Hematopoietic multipotent progenitor cell treated with erythropoietin and hydrocortisone succinate and interleukin-3 and kit ligand, for 15 days (in vitro differentiated cells): Measurements from ENCODE around the gene PRAF2.

Experiments used
- DNase-seq: peaks from one replicate; pipeline ENCODE4 v3.0.0-alpha.2; 2015; ENCODE audit warnings: low spot score

The PRAF2 gene

DNA sequence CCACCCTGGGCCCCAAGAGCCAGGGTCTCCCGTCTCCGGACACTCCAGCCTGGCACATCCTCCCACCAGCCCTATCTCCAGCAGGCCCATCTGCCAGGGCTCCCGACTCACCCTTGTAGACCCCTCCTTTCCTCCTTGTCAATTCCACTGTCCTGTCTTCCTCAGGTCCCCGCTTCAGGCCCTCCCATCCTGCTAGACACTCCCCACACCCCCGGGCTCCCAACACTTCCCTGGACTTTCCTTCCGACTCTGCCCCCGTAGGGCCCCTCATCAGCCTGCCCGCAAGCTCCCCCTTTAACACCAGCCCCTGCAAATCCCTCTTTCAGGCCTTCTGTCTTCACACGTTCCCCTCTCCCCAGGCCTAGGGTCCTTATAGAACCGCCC is 1.1 kb downstream of the PRAF2 start:
- no peak for DNase-seq

DNA sequence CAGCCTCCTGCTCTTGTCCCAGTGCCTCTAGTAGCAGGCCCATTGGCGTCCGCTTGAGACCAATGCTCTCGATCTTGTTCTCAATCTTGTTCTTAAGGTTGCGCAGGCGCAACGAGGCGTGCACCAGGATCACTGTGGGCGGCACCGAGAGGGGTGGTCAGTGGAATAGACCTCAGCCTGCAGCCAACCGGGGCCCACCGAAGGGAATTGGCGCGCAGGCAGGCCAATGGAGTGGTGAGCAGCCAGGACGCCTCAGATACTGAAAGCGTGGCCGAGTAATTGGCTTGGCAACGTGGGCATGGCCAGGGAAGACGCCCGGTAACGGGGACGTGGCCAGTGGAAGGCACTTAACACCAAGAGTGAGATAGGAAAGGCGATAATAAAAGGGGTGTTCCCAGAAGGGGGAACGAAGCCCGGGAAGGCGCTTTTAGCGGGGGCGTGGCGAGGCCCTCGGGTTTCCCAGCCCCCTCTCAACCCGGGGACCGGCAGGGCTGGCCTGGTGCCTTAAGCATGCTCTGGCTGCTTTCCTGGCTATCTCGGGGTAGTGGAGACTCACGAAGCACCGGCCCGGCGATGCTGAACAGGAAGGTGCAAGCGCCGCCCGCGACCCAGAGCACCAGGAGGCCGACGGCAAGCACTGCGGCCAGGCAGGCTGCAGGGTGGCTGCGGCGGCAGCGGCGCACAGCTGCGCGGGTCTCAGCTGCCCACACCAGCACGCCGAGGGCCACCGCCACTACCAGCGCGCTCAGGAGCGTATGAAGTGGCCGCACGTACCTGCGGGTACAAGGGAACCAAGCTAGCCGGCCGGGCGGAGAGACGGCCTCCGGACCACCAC is 1.7 kb downstream of the PRAF2 start:
- DNase-seq = no peak

DNA sequence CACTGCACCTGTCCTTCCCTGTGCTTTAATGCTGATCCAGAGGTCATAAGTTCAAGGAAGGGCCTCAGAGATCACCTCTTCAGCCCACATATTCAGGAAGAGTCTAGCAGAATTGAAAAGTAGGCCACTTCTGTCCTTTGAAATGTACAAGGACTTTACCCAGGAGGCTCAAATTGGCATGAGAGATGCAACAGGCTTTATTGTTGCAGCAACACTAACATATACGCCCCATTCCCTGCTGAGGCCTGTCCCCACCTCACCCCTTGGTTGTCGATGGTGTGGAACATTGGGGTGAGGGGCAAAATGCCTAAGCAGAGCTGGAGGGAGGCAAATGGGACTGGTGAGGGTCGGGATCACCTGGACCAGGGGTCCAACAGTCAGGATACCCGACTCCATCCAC is 2.8 kb downstream of the PRAF2 start:
- no peak for DNase-seq

DNA sequence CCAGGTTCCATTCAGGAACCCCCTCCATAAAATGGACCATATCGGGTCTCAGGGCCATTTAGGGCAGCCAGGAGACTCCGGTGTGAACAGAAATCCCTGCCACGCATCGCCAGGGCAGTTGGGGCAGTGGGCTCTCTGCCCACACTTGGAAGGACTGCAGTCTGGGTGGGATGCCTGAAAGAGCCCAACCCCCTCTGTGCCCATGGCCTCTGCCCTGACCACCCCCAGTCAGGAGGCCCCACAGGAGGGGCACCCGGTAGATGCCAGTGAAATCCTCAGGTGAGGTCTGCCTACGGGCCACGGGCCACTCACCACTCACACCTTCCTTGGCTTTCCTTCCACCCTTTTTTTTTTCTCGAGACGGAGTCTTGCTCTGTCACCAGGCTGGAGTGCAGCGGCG is 4.8 kb downstream of the PRAF2 start:
- DNase-seq = no peak

DNA sequence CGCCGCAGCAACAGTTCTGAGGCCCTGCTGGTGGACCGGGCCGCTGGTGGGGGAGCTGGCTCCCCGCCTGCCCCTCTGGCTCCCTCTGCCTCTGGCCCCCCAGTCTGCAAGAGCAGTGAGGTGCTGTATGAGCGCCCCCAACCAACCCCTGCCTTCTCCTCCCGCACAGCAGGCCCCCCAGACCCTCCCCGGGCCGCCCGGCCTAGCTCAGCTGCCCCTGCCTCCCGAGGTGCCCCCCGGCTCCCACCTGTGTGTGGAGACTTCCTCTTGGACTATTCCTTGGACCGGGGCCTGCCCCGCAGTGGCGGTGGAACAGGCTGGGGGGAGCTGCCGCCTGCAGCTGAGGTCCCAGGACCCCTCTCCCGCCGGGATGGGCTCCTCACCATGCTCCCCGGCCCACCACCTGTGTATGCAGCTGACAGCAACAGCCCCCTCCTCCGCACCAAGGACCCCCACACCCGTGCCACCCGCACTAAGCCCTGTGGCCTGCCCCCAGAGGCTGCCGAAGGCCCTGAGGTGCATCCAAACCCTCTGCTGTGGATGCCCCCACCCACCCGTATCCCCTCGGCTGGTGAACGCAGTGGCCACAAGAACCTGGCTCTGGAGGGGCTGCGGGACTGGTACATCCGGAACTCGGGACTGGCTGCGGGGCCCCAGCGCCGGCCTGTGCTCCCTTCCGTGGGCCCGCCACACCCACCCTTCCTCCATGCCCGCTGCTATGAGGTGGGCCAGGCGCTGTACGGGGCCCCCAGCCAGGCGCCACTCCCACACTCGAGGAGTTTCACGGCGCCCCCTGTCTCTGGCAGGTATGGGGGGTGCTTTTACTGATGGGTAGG is 6.3 kb downstream of the PRAF2 start:
- no peak for DNase-seq

DNA sequence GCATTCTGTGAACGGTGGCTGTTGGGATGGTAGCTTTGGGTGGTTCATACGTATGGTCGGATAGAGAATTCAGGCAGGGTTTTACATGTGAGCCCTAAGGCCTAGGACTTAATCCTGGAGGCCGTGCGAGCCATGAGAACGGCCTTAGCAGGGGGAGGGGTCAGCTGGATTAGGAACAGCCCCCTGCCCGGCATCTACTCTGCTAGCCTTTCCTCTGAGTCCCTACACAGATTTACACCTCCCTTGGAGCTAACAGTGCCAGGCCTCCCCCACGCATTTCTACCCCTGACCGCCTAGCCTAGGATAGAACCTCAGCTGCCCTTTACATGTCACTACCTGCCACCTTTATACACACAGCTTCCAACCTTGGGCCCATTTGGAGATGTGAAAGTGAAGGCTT is 7.1 kb downstream of the PRAF2 start:
- DNase-seq = no peak

DNA sequence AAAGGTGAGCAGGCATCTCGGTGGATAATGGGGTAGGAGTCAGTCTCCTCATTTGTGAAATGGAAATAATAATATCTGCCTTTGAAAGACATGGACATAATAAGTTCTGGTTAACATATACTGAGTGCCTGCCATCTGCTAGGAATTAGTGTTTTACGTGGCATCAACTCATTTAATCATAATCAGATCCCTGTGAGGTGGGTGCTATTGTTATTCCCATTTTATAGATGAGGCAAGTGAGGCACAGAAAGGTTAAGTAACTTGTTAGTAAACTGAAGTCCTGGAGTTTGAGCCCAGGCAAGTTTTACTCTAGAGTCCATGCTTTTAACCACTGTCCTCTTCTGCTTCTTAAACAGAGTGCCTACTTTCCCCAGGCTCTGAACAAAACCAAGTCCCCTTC is 7.5 kb downstream of the PRAF2 start:
- DNase-seq = no peak

DNA sequence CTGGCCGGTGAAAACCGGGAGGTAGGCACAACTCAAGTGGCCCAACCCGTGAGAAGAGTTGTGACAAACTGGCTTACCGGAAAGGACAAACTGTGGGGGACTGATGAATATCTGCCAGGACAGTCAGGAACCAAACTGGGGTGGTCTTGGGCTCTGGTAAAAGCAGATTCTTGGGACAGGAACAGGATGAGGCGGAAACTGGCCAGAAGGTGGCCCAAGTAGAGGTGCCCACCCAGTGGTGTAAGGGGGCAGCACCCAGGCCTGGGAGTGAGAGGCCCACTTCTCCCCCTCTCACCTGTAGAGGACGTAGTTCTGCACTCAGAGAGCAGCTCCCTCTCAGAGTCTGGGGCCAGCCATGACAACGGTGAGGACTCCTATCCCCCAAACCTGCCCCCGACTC is 9.1 kb downstream of the PRAF2 start:
- DNase-seq = no peak

DNA sequence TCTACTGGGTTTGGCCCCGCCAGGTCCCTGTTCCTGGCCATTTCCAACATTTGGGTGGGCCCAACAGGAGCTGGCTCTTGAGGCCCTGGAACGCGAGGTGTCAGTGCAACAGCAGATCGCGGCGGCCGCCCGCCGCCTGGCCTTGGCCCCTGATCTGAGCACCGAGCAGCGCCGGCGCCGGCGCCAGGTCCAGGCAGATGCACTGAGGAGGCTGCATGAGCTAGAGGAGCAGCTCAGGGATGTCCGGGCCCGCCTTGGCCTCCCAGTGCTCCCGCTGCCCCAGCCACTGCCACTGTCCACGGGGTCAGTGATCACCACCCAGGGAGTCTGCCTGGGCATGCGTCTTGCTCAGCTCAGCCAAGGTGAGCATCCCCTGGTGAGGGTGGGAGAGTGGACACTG is 9.5 kb downstream of the PRAF2 start:
- DNase-seq = no peak

DNA sequence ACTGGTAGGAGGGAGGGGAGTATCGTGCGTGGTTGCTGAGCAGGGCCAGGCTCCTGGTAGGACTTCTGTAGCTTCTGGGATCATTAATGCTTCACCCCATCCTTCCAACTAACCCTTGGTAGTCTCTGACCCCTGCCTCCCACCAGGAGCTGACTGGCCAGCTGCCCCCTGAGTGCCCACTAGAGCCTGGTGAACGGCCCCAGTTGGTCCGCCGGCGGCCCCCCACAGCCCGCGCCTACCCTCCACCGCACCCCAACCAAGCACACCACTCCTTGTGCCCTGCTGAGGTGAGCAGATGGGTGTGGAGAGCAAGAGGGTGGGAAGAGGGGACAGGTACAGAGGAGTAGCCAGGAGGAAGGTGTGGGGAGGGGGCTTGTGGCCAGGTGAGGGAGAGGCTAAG is 10.1 kb downstream of the PRAF2 start:
- no peak for DNase-seq

DNA sequence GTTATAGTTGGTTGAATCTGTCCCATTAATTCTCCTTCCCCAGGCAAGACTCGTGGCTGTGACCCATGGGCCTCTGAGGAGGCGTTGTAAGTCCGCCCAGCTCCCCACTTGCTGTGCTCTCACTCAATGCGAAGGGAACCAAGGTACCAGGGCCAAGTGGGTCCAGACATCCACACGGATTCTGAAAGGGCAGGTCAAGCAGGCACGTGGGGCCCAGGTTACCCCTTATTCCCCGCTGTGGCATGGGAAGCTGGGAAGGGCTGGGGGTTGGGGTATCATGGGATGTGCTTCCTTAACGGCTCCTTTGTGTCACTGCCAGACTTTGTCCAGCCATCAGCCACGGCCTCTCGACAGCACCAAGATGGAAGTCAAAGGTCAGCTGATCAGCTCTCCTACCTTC is 11.9 kb downstream of the PRAF2 start:
- no peak for DNase-seq

DNA sequence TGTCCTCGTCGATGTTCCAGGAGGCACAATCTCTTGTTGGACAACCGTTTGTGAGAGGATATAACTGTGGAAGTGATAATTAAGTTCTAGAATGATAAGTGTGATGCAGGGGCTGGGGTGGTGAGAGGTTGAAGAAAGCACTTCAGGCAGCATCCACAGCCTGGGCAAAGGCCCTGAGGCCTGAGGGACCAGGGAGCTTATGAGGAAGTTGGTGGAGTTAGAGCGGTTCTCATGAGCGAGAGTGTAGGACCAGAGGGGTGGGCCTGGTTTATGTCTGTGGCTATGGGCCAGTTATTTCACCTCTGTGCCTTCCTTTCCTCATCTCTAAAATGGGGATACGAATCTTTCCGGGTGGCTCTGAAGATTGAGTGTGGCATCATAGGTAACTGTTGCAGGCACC is 12.3 kb downstream of the PRAF2 start:
- no peak for DNase-seq

DNA sequence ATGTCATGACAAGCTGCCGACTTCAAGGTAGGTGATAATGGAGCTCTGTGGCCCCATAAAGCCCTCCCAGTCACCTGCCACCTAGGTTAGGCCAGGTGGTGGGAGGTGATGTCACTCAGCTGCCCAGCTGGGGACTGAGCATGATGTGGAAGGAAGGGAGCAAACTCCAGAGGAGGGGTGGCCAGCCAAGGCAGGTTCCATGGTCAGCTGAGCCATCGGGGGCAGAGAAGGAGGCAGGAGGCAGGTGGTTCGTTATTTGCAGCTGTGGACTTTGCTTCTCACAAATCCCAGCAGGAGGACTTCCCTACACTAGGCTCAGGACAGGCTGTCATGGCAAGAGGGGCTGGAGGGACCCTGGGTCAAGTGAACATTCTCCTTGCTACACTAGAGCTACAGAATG is 12.9 kb downstream of the PRAF2 start:
- no peak for DNase-seq

DNA sequence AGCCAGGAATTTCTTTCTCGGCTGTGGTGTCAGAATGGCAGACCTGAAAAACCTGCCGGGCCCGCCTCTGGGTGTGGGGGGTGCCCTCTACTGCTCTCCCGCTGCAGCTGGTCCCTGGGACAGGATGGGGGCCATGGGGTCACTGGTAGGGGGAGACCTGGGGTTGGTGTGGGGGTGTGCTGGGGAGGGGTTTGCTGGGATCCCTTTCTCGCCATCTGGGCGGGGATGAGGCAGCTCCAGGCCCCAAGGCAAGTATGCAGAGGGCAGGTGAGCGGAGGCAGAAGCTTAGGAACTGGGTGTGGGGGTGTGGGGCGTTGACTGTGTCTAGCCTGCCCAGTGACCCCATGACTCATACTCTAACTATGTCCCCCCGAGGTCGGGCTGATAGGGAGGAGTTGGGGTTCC is 14.1 kb downstream of the PRAF2 start:
- no peak for DNase-seq

DNA sequence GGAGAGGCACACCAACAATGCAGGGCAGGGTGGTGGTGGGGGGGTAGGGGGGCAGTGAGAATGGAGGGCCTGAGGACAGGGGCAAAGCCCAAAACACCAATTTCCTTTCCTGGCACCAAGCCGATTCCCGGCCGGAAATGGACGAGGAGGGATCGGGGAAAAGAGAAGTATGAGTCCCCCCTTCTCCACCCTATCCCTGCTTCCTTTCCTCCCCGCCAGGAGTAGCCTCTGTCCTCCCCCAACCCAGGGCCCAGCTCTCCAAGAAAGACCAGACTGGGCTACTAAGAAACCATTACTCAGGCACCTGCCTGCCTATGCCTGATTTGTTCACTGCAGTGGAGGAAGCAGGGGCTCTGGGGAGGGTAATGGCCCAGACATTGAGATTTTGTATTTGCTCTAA is 14.6 kb downstream of the PRAF2 start:
- no peak for DNase-seq

DNA sequence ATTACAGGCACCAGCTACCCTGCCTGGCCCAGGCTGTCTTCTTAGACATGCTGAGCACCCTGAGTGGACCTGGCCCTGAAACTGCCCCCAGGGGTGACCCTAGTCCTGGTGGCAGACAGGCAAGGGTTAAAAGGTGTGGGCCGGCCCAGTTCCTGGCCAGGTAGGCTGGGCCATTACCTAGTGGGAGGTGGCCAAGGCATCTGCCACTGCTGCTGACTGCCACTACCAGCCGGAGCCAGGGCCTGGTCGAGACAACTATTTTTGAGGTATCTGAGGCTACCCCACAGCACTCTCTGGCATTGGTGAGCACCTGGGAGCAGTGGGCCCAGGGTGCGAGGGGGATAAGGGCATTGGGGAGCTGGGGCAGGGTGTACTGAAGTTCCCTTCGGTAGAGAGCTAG is 15.0 kb downstream of the PRAF2 start, which contains the start of gene CCDC120:
Gene CCDC120 (plus strand): TSS at position 206 of the 400 bp plus-strand sequence. CDS start 3,043 bp downstream, outside the sequence.
- DNase-seq = no peak

DNA sequence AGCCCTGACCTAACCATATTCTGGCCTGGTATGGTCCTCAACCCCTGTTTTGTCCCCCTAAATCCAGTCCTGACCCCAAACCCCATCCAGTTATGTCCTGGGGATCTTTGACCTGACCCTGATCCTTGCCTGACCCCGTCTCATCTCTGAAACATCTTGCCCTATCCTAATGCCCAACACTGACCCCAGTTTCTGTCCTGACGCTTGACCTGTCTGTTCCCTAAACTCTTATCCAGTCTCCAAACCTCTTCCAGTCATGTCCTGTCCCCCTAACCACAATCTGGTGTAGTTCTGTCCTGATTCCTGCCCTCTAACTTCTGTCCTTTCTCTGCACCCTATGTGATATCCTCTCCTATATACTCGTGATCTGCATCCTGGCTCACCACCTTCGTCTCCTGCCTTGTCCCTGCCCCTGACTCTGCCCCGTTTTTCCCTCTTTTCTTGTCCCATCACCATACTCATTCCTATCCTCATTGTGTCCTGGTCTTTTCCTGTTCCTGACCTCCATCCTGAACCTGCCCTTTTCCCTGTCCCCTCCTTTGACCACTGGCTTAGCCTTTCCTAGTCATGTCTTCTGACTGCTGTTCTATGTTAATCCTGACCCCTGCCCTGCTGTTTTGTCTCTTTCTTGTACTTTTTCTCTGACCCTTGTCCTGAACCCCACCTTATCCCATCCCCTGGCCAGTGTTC is 19.6 kb downstream of the PRAF2 start:
- DNase-seq = no peak

DNA sequence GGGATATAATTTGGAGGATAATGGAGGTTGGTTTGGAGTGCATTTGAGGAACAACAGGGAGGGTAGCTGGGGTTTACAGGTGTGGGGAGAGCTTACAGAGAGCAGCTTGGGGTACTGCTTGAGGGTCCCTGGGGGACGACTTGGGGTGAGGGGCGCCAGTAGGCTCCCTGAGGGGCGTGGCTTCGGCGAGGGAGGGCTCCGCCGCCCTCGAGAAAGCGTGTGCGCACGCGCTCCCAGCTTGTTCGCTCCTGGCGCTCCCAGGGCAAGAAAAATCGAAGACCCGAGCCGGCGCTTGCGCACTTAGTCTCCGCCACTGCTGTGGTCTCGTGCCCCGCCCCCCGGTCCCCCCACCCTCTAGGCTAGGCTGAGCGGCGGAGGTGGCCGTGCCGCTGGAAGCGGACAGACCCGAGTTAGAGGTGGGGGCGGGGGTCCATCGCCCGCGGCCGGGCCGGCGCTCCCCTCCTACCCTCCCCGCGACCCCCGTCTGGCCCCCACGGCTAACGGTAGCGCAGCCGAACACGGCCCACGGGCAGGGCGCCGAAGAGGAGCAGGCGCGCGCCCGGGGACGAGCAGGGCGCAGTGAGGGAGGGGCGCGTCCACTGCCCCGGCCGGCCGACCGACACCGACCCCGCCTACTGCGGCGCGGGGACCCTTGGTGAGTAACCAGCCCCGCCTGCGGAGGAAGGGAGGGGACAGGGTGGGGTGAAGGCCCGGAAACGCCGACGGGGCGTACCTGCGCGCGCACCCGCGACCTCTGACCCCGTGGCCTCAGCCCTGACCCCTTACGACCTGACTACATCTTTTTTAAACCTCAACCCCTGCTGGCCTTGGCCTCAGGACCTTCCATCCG is 20.4 kb downstream of the PRAF2 start:
- no peak for DNase-seq

DNA sequence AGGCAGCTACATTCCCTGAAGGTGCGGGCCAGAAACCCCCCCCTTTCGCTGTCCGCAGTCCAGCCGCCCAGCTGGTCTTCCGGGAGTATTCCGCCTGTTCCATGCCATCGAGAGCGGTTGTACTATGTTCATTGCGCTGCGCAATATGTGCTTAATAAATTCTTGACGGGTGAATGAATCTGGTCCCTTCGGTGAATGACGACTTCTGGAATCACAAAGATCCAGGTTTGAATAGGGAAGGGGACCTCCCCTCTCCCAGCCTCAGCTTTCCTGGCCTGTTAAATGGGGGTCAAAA is 29.9 kb downstream of the PRAF2 start:
- no peak for DNase-seq

DNA sequence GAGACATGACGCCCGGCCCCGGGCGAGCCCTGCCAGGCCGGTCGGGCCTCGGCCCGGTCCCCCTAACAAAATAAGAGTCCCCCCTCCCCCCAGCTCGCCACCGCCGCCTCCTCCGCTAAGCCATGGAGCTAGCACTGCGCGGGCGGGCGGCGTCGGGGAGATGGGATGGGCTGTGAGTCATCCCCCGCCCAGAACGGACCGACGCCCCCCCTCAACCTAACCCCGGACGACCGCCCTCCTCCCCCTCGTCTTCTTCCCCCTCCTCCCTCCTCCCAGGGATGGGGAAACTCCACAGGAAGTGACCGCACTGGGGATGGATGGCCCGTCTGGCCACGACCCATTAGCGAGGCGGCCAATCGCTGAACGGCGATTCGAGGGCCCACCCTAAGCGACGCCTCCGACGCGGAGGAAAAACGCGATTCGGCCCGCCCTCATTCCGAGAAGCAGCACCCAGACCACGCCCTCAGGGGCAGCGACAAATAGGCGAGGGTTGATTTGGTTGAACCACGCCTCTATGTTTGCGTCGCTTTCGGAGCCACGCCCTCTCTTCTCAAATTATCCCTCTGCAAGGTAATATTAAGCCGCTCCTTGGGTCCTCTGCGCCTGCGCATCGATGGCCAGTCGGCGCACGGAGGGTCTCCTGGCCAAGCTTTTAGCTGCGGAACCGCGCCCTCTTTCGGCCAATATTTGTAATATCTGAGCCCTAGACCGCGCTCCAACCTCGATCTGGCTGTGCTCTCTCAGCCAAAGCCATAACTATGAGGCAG is 30.4 kb downstream of the PRAF2 start, which contains the start of gene TFE3:
Gene TFE3 (minus strand): TSS at position 138 of the 767 bp plus-strand sequence. CDS start 131 bp downstream, at position 7.
- DNase-seq = peak; percentile 98

DNA sequence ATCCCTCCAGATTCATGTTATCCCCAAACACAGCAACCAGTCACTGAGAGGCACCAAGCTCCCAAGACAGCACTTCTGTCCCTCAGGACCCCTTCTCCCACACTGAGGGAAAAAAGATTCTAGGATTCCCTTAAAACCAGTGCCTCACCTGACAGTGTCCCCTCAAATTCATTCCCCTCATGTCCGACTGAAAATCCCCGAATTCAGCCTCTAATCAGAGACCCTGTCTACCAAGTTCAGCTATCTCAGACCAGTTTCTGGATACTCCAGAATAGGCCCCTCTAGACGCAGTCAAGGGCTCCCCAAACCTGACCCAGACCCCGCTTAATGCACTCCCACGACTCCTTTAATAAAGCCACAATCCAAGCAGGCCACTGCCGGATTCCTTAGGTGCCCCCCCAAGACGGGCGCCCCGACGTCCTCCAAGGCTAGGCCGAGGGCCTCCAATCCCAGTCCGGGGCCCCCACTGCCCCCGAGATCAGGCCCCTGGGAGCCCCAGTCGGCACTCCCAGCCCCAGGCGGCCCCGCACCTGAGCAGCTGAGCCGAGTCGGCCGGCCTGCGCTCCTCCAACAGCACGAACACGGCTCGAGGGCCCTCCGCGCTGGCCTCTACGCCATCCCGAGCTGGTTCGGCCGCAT is 31.1 kb downstream of the PRAF2 start:
- peak; percentile 9 for DNase-seq
